HG03135 (cell line): ENCODE measurements around the gene CAMTA1.

Source experiments
- ATAC-seq: cut with Tn5 transposase; IDR thresholded peaks from one replicate; pipeline ENCODE4 v1.9.1; 2021; ENCODE audit warnings: mild to moderate bottlenecking, moderate library complexity; ENCODE audit not compliant: unreplicated experiment

Gene CAMTA1

DNA sequence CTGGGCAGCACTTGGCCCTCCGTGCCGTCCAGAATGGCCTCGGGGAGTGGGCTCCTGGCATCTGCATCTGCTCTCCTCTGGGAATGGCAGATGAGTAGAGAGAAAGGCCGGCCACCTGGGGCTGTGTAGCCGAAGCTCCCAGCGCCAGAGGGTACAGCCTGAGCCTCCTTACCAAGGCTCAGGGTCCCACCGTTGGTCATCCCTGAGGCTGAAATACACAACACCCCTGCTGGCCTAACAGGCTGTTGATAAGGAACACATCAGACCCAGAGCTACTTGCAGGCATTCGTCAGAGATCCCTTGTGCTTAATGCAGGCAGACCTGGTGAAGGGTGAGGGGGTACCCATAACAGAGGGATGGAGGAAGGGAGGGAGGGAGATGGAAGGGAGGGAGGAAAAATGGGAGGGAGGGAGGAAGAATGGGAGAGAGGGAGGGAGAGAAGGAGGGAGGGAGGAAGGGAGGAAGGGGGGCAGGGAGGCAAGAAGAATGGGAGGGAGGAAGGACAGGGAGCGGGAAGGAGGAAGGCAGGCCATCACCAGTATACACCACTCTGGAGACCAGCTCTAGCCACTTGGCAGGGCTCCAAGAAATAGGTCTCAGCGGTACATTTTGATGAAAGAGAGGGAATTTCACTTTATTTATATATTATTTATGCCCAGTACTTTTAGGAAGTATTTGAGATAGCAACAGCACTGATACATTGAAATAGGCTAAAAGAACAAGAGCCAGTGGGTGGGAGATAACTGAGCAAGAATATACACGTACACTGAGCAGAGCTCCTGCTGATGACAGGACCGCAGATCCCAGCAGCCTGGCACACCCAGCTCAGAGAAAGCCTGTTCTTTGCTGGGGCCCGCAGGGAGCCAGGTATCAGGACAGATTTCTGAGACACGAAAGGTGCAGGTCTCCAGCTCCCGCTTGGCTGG is 670.8 kb downstream of the CAMTA1 start:
- no peak for ATAC-seq

DNA sequence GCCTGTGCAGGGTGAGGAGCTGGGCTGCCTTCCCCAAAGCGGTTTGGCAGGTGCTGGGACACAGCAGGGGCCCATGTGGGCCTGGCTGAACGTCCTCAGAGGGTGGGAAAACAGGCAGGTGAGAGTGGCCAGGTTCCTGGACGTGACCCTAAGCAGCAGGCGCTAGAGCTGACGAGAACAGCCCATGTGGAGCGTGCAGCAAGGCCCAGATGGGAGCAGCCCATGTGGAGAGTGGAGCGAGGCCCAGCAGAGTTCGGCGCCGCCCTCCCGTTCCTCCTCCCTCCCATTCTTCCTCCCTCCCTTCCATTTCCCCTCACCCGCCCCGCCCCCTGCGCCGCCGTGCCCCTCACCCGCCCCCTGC is 671.4 kb downstream of the CAMTA1 start:
- ATAC-seq, result no peak

DNA sequence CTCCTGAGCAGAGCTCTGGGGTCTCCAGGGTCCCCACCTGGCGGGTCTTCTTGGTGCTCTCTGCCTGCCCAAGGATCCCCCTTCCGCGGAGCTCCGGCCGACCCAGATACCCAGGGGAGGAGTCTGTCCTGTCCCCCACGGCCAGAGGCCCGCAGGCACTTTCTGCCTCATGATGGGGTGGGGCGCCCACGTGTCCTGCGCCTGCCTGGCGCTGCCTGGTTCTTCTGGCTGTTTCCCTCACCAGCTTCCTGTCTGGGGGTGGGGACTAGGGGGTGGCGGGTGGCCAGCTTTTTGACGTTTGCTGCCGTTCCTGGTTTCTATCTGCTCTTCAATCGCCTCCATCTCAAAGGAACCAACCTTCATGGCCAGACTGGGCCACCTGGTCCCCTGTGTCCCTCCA is 672.6 kb downstream of the CAMTA1 start:
- ATAC-seq, result no peak

DNA sequence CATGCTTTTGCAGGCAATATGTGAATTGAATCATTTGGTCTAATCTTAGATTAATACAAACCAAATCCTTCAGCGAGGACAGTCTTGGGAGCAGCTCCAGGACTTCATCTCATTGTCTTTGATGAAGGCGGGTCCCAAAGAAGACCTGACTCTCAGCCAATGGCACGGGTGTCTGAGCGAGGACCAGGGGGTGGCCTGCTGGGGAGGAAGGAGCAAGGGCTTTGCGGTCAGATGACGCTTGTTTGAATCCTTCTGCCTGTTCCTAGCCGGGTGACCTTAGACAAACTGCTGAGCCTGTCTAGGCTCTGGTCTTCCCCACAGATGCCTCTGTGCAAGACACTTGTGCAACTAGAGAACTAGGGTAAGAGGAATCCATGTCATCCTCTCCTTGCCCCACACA is 673.7 kb downstream of the CAMTA1 start:
- ATAC-seq, result no peak

DNA sequence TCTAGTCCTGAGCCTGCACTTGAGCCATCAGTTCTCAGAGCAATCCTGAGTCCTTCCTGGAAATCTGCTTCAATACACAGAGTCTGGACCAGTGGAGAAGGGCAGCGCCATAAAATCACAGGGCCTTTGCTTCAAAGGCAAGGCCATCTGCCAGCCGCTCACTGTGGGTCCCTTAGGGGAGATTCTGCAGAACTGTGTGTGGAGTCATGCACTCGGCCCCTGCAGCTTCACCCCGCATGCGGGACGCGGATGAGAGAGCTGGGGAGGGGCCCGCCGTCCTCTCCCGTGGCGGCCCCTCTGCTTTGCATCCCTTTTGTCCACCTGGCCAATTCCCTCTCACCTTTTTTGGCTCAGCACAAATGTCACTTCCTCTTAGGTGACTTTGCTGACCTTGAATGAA is 674.7 kb downstream of the CAMTA1 start:
- no peak for ATAC-seq

DNA sequence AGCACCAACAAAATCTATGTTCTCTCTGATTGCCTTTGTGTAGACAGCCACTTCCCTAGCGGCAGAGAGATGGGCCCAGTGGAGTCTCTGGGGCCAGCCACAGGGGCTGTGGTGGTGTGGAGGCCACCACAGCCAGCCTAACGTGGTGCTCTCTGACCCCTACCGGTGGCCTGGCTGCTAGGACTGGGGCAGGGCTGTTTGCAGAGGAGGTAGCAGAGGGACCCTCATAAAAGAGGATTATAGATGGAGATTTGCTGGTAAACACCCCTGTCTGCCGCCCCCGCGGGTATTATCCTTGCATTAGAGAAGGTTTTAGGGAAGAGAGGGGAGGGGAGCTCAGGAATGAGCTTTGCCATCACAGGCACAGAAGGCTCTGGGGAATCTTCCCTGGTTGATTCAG is 675.6 kb downstream of the CAMTA1 start:
- ATAC-seq, result no peak

DNA sequence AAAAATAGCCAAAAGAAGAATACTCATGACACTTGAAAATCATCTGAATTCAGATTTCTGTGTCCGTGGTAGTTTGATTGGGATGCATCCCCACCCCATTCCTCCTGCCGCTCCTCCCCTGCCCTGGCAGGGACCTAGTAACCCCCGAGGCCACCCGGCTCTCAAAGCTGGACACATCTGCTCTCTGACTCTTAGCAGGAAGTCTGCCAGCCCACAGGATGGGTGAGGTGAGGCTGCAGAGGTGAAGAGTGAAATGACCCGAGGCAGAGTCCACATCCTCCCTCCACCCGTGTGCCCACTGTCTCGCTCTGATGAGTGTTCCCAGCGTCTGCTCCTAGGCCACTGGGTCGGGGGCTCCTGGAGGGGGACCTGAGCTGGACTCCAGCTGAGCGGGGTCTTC is 677.4 kb downstream of the CAMTA1 start:
- no peak for ATAC-seq

DNA sequence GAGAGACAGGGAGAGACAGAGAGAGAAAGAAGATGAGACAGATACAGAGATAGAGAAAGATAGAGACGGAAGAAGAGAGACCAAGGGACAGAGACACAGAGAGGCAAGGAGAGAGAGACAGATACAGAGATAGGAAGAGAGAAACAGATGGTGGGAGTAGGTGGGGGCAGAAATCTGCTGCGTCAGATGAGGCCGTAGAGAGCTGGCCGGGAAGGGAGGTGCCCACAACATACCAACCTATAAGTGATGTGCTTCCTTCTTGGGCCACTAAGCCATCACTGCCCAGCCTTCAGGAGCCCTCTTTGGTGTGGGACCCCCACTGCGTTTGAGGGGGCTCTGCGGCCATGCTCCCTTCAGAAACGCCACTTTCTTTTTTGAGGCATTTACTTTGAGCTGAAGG is 678.3 kb downstream of the CAMTA1 start:
- ATAC-seq, result no peak

DNA sequence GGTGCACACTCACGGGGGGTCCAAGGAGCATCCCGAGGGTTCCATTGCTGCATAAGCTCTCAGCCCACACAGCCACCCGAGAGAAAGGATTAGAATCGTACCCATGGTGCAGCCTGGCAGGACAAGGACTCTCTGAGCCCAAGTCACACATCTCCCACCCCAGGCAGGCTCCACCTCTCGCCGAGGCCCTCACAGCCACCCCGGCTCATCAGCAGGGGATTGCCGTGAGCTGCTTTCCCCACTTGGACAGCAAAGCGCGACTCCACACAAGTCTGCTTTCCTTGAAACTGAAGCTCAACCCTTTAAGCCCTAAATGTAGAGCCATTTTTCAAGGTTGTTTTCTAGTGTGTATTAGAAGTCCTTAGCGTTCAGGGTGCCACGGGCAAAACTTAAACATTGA is 679.5 kb downstream of the CAMTA1 start:
- no peak for ATAC-seq

DNA sequence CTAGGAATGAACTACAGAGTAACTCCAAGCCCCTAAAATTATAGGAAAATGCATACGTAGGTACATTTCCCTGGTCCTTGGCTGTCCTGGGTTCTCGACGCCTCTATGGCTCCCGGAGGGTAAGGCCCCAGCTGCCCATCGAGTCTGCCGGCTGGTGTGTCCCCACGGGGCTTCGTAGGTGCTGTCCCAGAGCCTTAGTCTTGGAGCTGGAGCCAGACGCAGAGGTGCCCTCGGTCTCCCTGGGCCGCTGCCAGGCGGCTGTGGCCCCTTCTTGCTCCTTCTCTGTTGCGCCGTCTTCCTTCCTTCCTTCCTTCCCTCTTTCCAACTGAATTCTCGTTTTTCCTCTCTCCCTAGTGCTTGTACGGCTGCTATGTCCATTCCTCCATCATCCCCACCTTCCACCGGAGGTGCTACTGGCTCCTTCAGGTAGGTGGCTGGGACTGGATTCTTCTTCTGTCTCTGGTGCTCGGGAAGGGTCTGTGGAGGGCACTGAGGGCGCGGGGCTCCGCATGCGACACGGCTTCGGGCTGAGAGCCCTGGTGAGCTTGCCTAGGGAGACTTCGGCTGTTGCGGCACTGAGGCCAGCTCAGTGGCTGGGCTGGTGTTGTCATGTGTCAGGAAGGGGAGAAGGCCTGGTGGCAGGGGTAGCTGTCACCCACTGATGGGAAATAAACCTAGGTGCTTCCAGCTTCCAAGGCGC is 682.4 kb downstream of the CAMTA1 start:
- ATAC-seq, result no peak

DNA sequence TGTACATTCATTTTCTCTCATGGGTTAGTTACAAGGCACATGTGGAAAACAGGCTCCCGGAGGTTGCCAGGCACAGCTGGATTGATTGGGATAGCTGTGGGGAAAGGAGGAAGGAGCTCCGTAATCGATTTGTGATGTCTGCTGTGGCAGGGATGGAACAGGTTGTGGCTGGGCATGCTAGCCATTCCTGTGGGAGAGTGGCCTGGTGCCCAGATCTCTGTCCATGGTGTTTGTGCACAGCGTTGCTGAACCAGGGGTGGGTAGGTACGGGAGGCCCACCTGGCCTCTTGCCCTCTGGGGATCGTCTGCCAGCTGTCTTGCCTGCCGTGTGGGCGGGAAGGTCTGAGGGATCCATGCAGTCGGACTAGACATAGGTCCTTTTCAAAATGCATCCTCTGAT is 683.0 kb downstream of the CAMTA1 start:
- ATAC-seq, result no peak

DNA sequence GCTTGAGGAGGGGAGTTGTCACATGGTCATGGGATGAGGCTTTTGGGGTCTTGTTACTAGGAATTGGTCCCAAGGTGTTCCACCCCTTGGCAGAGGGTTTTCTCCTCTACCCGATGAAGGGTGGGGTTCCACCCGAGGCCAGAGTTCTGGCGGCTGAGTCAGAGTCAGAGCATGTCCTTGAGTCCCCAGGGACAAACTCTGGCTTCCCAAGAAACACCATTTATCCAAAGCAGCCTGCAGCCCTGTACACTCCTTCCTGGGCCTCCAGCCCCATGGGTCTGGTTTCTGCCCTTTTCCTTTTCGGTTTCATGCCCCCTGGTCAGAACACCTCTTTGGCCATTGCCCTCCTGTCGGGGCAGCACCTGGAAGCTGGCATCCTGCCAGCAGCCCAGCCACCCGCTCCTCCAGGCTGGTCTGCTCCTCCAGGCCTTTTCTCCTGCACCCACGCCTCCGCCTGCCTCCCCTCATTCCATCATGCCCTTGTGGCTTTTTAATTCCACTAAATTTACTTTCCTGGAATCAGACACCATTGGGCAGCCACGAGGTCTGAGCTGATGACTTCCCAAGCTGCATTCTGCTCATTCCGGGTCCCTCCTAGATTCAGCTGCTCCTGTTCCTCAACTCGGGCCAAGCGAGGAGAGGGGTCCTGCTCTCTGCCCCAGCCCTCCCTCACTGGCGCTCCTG is 684.1 kb downstream of the CAMTA1 start:
- no peak for ATAC-seq

DNA sequence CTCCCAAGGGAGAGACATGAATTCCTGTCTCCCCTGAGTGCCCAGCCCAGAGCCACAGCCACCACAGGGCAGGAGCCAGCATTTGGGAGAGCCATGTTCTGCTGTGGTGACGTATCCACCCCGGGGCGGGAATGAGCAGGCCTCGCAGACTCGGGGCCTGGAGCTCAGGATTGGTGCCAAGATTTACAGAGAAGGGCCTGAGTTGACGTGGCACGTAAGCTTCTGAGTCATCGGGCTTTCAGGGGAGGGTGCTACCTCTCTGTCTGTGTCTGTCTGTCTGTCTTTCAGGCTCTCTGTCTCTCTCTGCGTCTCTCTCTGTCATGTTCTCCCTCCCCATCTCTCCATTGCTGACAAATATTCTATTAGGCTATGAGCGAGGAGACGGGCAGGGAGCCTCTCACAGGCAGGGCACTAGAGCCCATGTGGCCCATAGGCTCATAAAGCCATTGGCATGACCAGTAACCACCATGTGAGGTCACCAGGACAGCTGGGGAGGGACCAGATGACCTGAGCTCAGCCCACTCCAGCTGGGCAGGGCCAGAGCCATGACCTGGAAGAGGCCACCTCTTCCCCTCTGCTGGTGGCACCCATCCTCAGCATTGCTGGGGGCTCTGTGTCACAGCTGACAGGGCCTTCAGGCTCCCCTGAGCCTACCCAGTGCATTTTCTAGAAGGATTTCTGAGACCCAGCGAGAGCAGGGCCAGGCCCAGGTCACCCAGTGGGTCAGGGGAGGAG is 685.8 kb downstream of the CAMTA1 start:
- ATAC-seq, result no peak

DNA sequence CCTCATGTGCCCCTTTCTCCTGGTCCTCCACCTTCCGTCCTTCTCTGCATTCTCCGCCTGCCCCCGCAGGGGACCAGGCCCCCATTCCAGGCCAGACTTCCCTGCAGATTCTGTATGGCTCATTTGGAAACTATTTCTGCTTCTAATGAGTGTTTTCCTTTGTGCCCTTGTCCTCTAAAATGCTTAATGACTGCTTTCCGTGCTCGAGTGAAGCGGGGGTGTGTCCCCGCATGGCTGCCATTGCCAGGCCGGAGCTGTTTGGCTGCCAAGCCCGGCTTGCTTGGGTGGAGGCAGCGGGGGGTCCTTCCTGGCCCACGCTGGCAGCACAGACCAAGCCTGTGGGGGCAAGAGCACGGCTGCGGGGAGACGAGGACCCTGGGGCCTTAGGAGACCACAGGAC is 686.6 kb downstream of the CAMTA1 start:
- ATAC-seq, result no peak

DNA sequence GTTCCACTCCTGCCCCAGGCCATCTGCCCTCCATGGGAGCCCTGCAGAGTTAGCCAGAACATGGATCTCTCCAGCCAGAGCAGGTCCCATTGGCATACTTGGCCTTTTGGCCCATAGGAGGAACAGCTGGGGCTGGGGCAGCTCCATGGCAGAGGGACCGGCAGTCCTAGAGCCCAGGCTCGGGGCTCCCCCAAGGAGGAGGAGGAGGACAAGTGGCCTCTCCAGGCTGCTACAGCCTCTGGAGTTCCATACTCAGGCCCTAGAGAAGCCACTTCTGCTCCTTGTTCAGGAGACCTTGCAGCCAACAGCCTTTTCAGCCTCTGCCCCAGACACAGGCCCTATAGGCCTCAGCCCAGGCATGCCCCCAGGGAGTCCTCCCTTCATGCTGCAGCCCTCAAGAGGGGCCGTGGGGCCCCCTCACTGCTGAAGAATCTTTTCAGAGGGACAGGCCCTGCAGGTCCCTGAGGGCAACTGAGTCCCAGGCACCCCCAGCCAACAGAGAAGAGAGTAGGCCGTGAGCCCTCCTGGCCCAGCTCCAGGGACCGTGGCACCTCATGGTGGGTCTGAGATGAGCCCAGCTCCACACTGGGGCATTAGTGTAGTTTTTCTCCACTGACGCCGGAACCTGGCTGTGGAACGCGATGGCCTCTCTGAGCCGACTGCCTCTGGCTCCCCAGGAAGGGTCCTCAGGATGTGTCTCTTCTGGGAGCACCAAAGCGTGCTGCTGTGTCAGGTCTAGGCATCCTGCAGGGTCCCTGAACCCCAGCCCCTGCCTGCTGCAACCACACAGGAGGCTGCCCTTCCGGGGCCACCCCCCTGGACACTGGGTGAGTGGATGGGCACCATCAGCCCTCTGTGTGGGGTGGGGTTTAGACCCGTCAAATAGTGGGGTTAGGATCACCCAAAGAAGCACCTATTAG is 688.2 kb downstream of the CAMTA1 start:
- ATAC-seq, result no peak

DNA sequence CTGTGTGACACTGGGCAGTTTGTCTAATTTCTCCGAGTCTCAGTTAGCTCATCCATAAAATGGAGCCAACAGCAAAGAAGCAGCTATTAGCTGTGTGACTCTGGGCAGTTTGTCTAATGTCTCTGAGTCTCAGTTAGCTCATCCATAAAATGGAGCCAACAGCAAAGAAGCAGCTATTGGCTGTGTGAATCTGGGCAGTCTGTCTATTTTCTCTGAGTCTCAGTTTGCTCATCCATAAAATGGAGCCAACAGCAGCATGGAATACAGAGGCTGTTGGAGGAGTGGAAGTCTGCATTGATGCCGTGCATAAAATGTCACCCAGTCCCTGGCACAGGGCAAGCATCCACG is 688.9 kb downstream of the CAMTA1 start:
- ATAC-seq, result no peak

DNA sequence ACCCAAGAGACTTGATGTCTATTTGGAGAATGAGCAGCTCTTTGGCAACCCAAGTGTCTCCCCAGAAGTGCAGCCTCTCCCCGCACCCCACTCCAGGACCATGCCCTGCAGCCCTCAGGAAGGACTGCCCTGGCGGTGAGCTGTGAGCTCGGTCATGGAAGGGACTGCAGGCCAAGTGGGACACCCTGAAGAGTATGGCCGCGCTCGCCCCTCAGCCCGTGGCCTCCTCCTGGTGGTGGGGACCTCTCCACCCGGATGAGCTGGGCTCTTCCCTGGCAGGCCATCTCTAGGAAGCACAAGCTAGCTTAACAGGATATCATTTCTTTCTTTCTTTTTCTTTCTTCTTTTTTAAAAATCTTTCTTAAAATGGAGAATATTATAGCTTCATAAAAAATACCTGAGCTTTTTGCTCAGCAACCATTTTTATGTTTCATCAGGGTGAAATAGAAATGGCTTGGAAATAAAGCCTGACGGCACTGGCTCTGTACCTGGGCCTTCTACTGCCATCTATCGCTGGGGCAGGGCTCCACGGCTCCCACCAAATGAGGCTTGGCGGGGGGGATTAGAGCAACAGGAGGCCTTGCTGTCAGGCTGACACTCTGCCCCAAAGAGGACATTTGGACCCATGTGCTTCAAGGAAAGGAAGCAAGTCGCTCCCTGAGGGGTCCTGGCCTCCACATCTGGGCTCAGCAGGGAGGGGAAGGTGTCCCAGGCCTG is 689.7 kb downstream of the CAMTA1 start:
- no peak for ATAC-seq

DNA sequence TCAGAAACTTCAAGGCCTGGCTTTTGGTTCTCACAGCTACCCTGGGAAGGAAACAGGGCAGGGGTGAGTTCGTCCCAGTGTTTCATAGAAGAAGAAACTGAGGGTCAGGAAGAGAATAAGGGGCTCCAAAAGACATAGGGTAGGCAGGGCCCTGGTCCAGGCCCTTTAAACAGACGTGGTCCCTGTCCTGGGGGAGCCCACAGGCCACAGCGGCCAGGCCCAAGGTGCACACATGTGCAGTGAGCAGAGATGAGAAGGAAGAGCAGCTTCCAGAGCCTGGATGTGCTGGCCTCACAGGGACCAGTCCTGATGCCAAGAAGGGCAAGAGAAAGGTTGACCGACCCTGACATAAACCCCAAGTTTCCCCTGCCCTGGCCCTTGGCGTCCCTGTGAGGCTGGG is 690.4 kb downstream of the CAMTA1 start:
- no peak for ATAC-seq

DNA sequence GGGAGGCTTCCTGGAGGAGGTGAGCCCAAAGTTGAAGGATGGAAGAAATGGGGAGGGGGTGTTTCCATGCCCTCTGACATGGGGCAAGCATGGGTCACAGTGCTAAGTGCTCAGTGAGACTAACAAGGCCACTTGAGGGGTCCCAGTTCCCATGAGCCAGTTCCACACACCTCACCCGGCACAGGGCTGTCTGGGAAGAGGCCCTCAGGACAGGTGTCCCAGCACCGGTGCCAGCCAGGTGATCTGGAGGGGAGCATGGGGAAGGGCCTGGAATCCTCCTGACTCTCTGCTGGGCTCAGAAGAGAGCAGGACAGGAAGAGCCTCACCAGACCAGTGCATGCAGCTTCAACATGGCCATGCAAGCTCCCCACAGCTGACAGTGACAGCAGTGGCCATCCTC is 691.1 kb downstream of the CAMTA1 start:
- no peak for ATAC-seq
